Esophagus muscularis mucosa (tissue), 3 donors: ENCODE results near the gene EHD4.

ENCODE experiments used
- POLR2A ChIP-seq: fragments of 450-650 bp; IDR thresholded peaks from one replicate; pipeline ENCODE4 v1.6.1; 2017; ENCODE audit warnings: antibody characterized with exemption, moderate library complexity, mild to moderate bottlenecking, low read depth
- POLR2AphosphoS5 ChIP-seq, 2 donors: sonication (generic); formaldehyde crosslinking; IDR thresholded peaks; one replicate each; pipeline ENCODE4 v1.6.1; 2017; ENCODE audit warnings: antibody characterized with exemption in 2 of 2
- TF ChIP-seq, protein P1 (sequence below), 3 experiments: fragments of 200-600 bp in 2 of 3; fragments of 450-650 bp in 1 of 3; sonication (generic) in 2 of 3; IDR thresholded peaks; one replicate each; pipeline ENCODE4 v1.5.1; 2017 to 2019; ENCODE audit warnings: antibody characterized with exemption in 3 of 3, mild to moderate bottlenecking in 2 of 3, moderate library complexity in 1 of 3

DNA sequence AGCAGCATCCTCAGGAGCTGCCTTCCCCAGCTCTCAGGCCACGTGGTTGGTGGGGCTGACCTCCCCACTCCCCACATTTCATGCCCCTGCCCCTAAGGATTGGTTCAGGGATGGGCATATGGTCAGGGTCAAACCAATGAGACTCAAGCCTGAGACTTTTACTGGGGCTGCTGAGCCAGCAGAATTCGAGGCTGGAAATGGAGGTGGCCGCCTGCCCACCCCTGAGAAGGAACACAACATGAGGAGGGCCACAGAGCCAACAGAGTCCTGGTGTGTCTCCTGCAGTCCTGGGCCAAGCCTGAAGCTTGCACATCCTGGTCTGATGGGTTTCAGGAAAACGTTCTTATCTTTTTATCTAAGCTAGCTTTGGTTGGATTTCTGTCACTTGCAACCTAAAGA lies 5.9 kb downstream of the EHD4 start:
- TF ChIP-seq POLR2A (no peak), POLR2AphosphoS5 (IDR thresholded peaks at IDR 0.05) (no peak)
- TF ChIP-seq, protein P1, sequence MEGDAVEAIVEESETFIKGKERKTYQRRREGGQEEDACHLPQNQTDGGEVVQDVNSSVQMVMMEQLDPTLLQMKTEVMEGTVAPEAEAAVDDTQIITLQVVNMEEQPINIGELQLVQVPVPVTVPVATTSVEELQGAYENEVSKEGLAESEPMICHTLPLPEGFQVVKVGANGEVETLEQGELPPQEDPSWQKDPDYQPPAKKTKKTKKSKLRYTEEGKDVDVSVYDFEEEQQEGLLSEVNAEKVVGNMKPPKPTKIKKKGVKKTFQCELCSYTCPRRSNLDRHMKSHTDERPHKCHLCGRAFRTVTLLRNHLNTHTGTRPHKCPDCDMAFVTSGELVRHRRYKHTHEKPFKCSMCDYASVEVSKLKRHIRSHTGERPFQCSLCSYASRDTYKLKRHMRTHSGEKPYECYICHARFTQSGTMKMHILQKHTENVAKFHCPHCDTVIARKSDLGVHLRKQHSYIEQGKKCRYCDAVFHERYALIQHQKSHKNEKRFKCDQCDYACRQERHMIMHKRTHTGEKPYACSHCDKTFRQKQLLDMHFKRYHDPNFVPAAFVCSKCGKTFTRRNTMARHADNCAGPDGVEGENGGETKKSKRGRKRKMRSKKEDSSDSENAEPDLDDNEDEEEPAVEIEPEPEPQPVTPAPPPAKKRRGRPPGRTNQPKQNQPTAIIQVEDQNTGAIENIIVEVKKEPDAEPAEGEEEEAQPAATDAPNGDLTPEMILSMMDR (IDR thresholded peaks at IDR 0.05): no peak
